Breast epithelium (tissue), 3 donors: Measurements from ENCODE around the gene TAS2R60.

ENCODE experiments used
- CTCF ChIP-seq, 3 donors: fragments of 450-650 bp; IDR thresholded peaks; one replicate each; pipeline ENCODE4 v1.5.1; 2016 to 2017; ENCODE audit warnings: antibody characterized with exemption in 3 of 3, mild to moderate bottlenecking in 3 of 3, moderate library complexity in 3 of 3
- POLR2A ChIP-seq: fragments of 450-650 bp; IDR thresholded peaks from one replicate; pipeline ENCODE4 v1.6.1; 2016; ENCODE audit warnings: antibody characterized with exemption, mild to moderate bottlenecking, moderate library complexity
- POLR2AphosphoS5 ChIP-seq, 3 donors: sonication (generic); formaldehyde crosslinking; IDR thresholded peaks; one replicate each; pipeline ENCODE4 v1.6.1; 2017; ENCODE audit warnings: antibody characterized with exemption in 3 of 3

- TF ChIP-seq CTCF (IDR thresholded peaks at IDR 0.05) (no peak), POLR2A (no peak), POLR2AphosphoS5 (IDR thresholded peaks at IDR 0.05) (no peak)
Measured at GRCh38 chr7:143492043-143492471, 48.8 kb downstream of the TAS2R60 start.
